GM10248 (cell line): Measurements from ENCODE around the gene IRF8.

ENCODE experiments used
- CTCF ChIA-PET: fragments of 300-600 bp; sonication (Branson Sonifier 250); formaldehyde crosslinking; extraction: SDS; loops from one replicate; lab custom pipeline; 2021; ENCODE audit warnings: antibody characterized with exemption; lab: Yijun Ruan, JAX
- POLR2A ChIA-PET: fragments of 350-650 bp; sonication (Branson Sonifier 250); formaldehyde crosslinking; extraction: SDS; loops from one replicate; lab custom pipeline; 2020; ENCODE audit warnings: antibody characterized with exemption; lab: Yijun Ruan, JAX
- DNase-seq: peaks from one replicate; pipeline ENCODE4 v3.0.0; 2012; ENCODE audit errors: extremely low spot score
- CTCF ChIP-seq: IDR thresholded peaks from 2 replicates; pipeline ENCODE4 v1.5.1; 2012; ENCODE audit warnings: mild to moderate bottlenecking, low read depth; ENCODE audit errors: extremely low read depth, missing control alignments, control extremely low read depth

The IRF8 gene

GRCh38 chr16:85968041-85968920, 69.3 kb downstream of the IRF8 start:
- TF ChIP-seq CTCF = no peak
- ChIA-PET CTCF (interaction anchor here (1.0 to 2.7 kb wide), 4 partner anchors 7 to 147 kb away, joined by 3 to 10 read pairs (median 6); no protein-coding TSS in a partner anchor), POLR2A (no interaction called here)
- DNase-seq = no peak

DNA sequence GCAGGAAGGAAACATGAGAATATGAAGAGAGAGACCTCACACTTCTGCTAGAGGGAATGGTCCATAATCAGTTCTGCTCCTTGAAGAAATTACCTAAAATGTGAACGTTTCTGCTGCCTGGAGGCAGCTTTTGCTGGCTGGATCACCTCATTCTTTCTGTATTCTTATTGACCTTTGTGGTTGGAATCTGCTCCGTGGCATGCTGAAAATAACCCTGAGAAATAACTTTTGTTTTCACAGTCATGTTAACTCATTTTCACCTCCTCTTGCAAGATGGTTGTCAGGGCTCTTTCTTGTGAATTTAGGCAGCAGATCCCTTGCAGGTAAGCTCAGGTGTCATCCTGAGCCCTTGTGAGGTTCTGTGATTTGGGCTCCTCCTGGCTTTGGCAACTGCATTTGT, 70.2 kb downstream of the IRF8 start:
- CTCF ChIA-PET = interaction anchor here (1.0 to 2.7 kb wide), 3 partner anchors 8 to 148 kb away, joined by 3 to 10 read pairs (median 6); no protein-coding TSS in a partner anchor
- DNase-seq = no peak
- POLR2A ChIA-PET = no interaction called here
- no peak for TF ChIP-seq CTCF

DNA sequence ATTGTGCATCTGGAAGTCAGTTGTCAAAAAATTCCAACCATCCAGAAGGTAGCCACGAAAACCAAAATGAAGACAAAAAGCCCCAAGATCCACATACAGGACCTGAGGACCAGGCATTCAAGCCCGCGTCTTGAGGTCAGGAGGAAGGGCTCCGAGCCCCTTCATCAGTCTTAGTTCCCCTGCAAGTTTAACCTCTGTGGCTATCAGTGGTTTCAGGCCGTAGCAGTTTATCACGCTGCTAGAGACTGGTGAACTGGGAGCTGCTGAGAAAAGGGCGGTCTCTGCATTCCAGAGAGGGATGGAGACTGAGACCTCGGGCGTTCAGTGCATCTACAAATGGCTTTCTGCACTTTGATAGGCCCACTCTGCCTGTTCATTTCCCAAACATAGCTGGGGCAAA, 70.6 kb downstream of the IRF8 start:
- TF ChIP-seq CTCF = no peak
- POLR2A ChIA-PET = no interaction called here
- no peak for DNase-seq
- CTCF ChIA-PET = interaction anchor here (1.0 to 2.7 kb wide), 4 partner anchors 9 to 149 kb away, joined by 3 to 10 read pairs (median 6); no protein-coding TSS in a partner anchor

DNA sequence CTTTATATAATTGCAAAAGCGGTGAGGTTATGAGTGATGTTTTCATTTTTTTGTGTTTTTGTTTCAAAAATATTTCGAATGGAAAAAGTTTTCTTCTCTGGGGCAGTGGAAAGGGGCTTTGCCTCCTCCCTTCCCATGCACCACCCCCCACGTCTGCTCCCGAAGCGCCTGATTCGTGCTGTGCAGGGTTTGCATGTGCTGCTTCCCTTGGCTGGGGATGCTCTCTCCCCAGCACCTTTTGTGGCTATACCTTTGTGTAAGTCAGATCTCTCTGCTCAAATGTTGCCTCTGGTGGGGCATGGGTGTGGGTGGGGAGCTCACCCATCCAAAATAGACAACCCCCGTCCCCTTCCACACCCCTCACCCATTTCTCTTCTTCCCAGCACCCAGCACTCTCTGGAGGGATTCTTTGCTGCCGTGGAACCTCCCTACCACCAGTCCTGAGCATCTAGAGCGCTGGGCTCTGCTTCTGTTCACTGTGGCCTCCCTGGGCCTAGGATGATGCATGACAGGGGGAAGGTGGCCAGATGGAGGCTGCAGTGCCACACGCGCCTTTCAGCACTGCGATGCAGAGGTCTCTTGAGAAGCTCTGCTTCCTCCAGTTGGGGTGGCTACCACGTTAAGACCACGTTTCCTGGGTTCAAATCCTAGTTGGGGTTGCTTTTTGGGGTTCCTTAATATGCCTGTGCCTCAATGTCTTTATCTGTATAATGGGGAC, 71.2 kb downstream of the IRF8 start:
- DNase-seq = no peak
- CTCF ChIA-PET = interaction anchor here (1.1 to 2.7 kb wide), 6 partner anchors 8 to 149 kb away, joined by 4 to 10 read pairs (median 6); no protein-coding TSS in a partner anchor
- POLR2A ChIA-PET = no interaction called here
- no peak for TF ChIP-seq CTCF

DNA sequence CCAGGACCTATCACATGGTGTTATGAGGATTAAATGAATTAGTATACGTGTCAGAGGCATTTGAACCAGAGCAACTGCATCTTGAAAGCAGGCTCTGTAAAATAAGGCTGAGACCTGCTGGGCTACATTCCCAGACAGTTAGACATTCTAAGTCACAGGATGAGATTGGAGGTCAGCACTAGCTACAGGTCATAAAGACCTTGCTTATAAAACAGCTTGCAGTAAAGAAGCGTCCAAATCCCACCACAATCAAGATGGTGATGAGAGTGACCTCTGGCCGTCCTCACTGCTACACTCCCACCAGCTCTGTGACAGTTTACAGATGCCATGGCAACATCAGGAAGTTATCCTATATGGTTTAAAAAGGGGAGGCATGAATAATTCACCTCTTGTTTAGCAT, 71.8 kb downstream of the IRF8 start:
- POLR2A ChIA-PET = no interaction called here
- TF ChIP-seq CTCF = no peak
- CTCF ChIA-PET = interaction anchor here (1.1 to 2.7 kb wide), 5 partner anchors 9 to 150 kb away, joined by 4 to 10 read pairs (median 6); no protein-coding TSS in a partner anchor
- no peak for DNase-seq
